ENCODE results near the gene CDH13. TPM values are rescaled to one million over a fixed set of nuclear protein-coding genes. Genes with fewer than 3 reads are reported as not detected.

Gene CDH13
- total and polyA plus RNA-seq, 10 of the 15 experiments (the other 5 are each of a cell fraction or from before 2014, with no cell fraction given), result under 0.01 to 0.05 TPM; not detected in 8

GRCh38 chr16:83130039-83130438 is 503.3 kb downstream of the CDH13 start (continued):
- TF ChIP-seq ZBTB4 (CRISPR knock-in tag; IDR thresholded peaks at IDR 0.05) (no peak), ZBTB33 (IDR thresholded peaks at IDR 0.05) (no peak), SREBF2 (IDR thresholded peaks at IDR 0.05; ENCODE audit: low read length) (no peak), ZSCAN29 (IDR thresholded peaks at IDR 0.05) (no peak), DPF2 (IDR thresholded peaks at IDR 0.05) (no peak), EZH2 (IDR thresholded peaks at IDR 0.05; ENCODE audit: borderline replicate concordance, control insufficient read depth, low read depth, low read length) (no peak)

- POLR2A ChIA-PET, result no interaction called here
- no peaks in the 10 kb centered on the region for H3K79me2 ChIP-seq (ENCODE audit: control insufficient read depth, insufficient read depth, low read length)
- BruUV-seq (replicated peaks), result no TSS peak
- no peak overlapping the region for H3K9ac ChIP-seq (ENCODE audit: control insufficient read depth, insufficient read depth, low read length)
- H4K20me1 ChIP-seq (ENCODE audit: control insufficient read depth, insufficient read depth), result no peaks in the 10 kb centered on the region
- H3K27ac ChIP-seq (ENCODE audit: control insufficient read depth, insufficient read depth), result no peak overlapping the region
- DNase-seq (ENCODE audit: low read depth, low spot score) (no peak), ATAC-seq (no peak), FAIRE-seq (no peak)
- no peaks in the 10 kb centered on the region for H3K36me3 ChIP-seq (ENCODE audit: control insufficient read depth in 2 of 2, insufficient read depth in 2 of 2, low read length in 1 of 2)
- RAD21 ChIA-PET (ENCODE audit: unreplicated experiment), result no interaction called here
- no peaks in the 10 kb centered on the region for H3K27me3 ChIP-seq (replicated peaks in 1 of 2; ENCODE audit: control insufficient read depth in 2 of 2, insufficient read depth in 2 of 2, low read length in 1 of 2)
- H3K9me3 ChIP-seq (replicated peaks; ENCODE audit: control insufficient read depth, insufficient read depth, low read length), result no peaks in the 10 kb centered on the region
- SMC1A ChIA-PET (ENCODE audit: uncharacterized antibody, unreplicated experiment), result no interaction called here
- in situ Hi-C loops (cut with MboI), result no loop called here
- no peak overlapping the region for H3K4me3 ChIP-seq
- no peak overlapping the region for H3K4me2 ChIP-seq (ENCODE audit: control insufficient read depth, insufficient read depth)
- H2AFZ ChIP-seq (ENCODE audit: control insufficient read depth, low read depth, low read length), result no peak overlapping the region
- intact Hi-C loops (cut with micrococcal nuclease; ENCODE audit: unreplicated experiment), result no loop called here
- CTCF ChIA-PET, result no interaction called here
- 0% methylated on average over 4 of the region's 4 CpGs for WGBS (ENCODE audit: insufficient coverage, insufficient replicate concordance, low lambda C conversion rate, missing lambda C conversion rate)
- H3K4me1 ChIP-seq (ENCODE audit: control insufficient read depth, insufficient read depth, low read length), result no peaks in the 10 kb centered on the region
- TF ChIP-seq TCF3 (IDR thresholded peaks at IDR 0.05; ENCODE audit: borderline replicate concordance, insufficient read depth, low read depth, low read length) (no peak), PAX8 (IDR thresholded peaks at IDR 0.05) (no peak), KLF5 (IDR thresholded peaks at IDR 0.05; ENCODE audit: partially characterized antibody) (no peak), MYC (IDR thresholded peaks at IDR 0.05; ENCODE audit: insufficient read depth, insufficient read length, insufficient replicate concordance, low read length, severe bottlenecking) (no peak), POLR2A (IDR thresholded peaks at IDR 0.05; ENCODE audit: low read depth, low read length) (no peak), RELB (IDR thresholded peaks at IDR 0.05; ENCODE audit: low read depth) (no peak), MEF2B (IDR thresholded peaks at IDR 0.05; ENCODE audit: partially characterized antibody, poor library complexity, severe bottlenecking) (no peak), SREBF2 (IDR thresholded peaks at IDR 0.05; ENCODE audit: low read length) (no peak), PAX5 (IDR thresholded peaks at IDR 0.05; ENCODE audit: borderline replicate concordance, low read depth, low read length) (no peak), SRF (IDR thresholded peaks at IDR 0.05; ENCODE audit: low read depth in 2 of 2, low read length in 2 of 2) (no peak)
Measured at GRCh38 chr16:83134638-83135037, 507.9 kb downstream of the CDH13 start.
